Measurements from ENCODE around the gene CFAP74.

The CFAP74 gene

DNA sequence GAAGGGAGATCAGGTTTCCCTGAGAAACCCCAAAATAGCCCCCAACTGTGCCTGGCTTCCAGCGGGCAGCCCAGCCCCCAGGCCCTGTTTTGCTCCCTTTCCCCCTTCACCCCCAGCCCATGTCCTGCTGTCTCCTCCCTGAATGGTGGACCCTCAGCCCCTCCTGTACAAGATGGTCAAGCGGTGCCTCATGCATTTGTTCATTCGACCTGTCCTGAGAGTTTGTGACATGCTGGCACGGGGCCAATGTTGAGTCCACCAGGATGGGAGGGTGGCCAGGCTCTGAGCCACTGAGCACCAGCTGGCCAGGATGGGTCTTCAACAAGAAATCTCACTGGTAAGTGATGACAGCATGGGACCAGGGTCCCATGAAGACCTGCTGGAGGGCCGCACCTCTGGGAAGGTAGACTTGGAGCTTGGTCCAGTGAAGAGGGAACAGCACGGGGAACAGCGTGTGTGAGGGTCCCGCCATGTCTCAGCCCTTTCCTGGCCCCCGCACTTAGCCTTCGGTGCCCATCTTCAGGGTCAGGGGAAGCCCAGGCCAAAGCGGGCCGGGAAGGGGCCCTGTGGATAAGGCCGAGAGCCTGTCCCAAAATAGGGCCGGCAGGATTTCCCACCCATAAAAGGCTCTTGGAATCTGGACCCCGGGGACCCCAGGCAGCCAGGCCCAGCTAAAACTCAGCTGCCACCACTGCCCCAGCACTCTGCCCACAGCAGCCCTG is 88.5 kb downstream of the CFAP74 start, which contains the start of gene CALML6:
Gene CALML6, plus strand, starts transcription at position 290 of the 722 bp plus-strand sequence. Its CDS starts 21 bp downstream, at position 311.
- no peak for DNase-seq

DNA sequence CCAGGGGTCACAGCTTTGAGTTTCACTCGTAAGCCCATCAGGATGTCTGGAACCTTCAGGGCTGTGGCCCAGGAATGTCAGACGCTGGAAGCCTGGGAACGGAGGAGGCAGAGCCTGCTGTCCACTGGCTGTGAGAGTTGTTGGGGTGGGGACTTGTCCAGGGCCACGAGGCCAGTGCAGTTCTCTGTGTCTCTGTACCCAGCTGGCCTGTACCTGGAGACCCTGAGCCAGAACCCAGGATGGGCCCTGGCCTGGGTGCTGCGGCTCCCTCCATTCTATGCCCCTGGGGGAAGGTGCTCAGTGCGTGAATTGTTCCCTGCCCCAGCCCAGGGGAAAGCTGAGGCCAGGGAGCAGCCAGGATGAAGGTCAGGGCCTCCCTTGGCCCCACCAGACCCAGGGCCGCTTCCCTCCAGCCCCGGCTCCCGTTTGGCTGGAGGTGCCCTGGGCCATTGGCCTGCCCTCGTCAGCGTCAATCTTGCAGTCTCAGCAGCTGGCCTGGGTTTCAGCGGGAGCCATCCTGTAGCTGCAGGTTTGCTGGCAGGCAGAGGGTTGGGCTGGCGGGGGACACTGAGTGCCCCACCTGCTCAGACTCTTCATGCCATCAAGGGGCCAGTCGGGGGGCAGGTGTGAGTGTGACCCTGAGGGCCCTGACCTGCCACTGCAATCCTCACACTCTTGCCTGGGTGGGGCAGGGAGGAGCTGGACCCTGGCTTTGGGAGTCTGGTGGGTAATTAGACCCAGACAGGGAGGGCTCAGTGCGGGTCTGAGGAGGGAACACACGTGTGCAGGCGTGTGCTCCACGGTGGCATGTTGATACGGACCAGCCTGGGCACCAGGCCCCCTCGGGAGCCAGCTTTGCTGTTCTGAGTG is 89.2 kb downstream of the CFAP74 start:
- DNase-seq: no peak

DNA sequence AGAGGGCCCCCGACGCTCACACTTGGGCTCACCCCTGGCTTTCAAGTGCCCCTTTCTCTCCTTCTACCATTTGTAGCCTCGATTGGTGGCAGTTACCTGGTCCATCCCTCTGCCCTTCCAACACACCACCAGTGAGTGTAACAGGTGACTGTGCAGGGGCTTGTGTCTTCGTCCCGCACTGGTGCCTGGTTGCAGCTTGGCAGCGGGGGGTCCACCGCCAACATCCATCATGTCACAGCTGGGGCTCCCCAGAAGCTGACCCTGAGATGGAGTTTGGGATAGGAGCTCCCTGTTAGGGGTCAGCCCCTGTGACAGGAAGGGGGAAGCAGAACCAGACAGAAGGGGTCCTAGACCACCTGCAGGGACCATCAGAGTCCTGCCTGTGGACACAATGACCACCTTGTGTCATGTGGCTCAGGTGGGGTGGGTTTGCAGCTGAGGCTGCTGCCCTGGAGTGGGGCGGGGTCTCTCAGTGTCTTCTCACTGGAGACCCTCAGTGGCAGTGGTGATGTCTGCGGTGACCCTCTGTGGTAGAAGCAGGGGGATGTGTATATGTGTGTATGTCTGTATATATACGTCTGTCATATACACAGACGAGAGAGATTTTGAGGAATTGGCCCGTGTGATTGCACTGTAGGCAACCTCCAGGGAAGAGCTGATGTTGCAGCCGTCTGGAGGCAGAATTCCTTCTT is 92.1 kb downstream of the CFAP74 start:
- no peak for DNase-seq

DNA sequence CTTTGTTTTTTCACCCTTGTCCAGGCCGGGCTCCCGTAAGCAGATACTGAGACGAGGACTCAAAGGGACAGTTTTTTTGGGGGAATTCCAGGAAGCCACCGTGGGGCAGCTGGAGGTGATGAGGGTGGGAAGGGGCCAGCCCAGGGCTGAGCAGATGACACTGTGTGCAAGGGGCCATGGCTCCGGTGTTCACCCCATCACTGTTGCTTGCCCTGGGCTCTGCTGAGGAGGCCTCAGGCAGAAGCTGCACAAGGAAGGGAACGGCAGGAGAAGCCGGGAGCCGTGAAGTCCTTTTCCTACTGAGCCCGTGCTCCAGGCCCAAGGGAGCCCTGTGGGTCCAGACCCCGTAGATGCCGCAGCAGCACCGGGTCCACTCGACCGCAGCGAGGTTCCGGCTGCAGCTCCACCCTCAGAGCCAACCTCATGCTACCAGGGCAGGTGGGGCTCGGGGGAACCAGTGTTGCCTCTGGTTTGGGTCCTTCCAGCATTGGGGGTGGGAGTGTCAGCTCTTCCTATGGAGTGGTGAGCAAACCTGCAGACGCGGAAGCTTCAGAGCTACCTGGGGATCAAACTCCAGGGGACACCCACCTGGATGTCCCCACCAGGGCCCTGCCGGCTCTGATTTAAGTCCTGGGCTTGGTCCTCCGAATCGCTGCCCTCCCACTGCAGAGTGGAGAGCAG is 92.8 kb downstream of the CFAP74 start:
- DNase-seq: no peak

DNA sequence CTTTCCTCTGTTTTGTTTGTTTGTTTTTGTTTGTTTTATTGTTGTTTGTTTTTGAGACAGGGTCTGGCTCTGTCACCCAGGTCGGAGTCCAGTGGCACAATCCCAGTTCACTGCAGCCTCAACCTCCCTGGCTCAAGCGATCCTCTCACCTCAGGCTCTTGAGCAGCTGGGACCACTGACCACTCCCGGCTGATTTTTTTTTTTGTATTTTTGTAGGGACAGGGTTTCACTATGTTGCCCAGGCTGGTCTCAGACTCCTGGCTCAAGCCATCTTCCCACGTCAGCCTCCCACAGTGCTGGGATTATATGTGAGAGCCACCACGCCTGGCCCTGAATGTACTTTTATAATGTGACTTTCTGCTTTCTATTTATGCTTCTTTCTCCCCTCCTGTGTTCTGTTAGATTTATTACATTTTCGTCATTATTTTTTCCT is 93.5 kb downstream of the CFAP74 start:
- DNase-seq: no peak

DNA sequence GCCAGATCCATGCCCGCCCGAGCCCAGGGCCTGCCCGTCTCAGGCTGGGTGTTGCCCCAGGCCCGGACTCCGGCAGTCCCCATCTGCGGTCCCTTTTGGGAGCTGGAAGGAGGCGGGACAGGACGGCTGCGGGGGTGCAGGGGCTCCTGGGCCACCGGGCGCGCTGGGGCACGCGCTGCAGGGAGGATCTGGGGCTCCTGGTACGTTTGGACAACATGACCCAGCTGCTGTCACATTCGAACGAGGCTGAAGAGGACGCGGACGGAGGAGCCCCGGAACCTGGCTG is 95.1 kb downstream of the CFAP74 start:
- no peak for DNase-seq

DNA sequence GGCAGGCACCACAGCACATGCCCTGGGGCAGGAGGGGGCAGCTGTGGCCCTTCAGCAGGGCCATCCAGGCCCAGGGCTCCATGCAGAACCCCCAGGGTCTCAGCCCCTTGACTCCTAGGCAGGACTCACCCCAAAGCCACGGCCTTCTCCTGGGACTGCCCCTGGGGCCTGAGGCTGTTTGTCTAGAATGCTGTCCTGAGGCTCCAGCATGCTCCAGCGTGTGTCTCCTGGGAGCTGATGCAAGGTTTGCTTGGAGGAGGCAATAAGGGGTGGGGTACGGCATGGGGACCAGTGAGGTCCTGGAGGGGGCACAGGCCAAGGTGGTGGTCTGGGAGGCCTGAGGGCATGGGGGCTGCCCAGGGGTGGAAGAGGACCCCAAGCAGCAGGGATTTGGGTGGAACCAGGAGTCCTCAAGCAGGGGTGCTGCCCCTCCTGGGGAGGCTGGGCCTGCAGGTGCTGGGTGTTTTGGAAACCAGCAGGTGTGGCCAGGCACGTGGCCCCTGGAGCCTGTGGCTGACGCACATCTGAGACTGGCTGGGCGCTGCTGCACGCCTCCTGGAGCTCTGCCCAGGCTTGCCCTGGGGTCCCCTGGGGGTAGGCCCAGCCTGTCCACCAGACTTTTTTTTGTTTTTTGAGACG is 96.4 kb downstream of the CFAP74 start:
- DNase-seq: no peak

DNA sequence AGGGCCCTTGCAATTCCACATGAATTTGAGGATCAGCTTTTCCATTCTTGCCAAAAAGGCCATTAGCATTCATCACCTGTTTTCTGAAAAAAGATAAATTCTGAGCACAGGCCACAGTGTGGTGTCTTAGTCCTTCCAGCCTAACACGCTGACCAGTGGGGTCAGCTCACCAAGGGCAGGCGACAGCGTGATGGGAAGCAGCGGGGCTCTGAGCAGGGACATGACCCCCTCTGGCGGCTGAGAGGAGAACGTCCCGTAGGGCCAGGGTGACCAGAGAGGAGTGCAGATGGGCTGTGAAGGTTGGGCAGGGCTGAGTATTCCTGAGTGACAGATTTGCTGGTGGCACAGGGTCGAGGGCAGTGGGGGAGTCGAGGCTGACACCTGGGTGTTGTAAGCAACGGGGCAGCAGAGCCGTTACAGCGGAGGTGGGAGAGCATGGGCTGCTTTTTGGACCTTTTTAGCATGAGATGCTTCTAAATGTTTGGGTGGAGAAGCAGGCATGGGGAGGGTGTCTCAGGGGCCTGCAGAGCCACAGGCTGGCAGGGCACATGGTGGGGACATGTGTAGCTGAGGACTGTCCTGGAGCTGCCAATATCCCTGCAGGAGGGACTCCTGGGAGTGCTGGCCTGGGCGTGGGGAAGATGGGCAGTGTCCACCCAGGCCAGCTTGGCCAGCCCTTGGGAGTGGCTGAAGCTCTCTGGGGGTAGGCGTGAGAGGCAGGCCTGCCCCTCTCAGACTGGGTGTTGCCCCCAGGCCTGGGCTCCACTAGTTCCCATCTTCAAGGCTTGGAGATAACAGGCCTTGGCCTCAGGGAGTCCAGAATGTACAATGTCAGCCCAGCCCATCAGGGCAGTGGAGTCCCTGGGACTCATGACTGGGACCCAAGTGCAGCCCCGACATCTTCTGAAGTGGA is 97.1 kb downstream of the CFAP74 start:
- DNase-seq: peak; percentile 74 to 81

DNA sequence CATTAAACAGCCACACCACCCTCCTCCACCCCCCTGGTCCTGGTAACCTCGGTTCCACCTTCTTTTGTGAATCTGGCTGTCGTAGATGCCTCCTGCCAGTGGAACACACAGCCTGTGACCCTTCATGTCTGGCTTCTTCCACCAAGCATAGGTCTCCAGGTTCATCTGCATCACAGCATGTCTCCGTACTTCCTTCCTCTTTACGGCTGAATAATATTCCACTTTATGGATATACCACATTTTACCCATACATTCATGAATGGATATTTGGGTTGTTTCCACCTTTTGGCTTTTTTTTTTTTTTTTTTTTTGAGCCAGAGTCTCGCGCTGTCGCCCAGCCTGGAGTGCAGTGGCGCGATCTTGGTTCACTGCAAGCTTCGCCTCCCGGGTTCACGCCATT is 100.4 kb downstream of the CFAP74 start:
- no peak for DNase-seq

DNA sequence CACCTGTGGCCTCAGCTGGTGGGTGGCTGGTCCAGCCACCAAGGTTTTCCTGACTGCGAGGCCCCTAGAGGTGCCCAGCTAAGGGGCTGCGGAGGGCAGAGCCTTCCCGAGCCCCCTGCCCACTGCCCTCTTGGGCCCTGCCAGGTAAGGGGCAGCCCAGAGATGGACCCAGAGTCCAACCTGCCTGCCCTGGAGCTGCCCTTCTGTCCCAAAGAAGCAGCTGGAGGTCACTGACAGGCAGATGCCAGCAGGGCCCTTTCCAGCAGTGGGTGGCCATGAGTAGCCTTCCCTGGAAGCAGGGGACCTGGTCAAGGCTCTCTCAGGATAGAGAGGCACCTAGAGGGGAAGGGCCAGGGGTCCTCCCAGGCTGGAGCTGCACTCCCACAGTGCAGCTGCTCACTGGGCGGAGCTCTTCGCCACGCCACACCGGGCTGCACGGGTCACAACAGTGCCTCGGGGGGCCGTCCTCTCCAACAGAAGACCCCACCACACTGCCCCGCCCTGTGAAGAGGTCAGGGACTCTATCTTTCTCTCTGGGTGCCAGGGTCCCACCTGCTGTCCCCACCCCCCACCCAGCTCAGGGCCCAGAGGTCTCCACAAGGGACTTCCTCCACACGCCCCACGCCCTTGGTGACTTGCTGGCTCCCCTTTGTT is 101.8 kb downstream of the CFAP74 start:
- DNase-seq: no peak

DNA sequence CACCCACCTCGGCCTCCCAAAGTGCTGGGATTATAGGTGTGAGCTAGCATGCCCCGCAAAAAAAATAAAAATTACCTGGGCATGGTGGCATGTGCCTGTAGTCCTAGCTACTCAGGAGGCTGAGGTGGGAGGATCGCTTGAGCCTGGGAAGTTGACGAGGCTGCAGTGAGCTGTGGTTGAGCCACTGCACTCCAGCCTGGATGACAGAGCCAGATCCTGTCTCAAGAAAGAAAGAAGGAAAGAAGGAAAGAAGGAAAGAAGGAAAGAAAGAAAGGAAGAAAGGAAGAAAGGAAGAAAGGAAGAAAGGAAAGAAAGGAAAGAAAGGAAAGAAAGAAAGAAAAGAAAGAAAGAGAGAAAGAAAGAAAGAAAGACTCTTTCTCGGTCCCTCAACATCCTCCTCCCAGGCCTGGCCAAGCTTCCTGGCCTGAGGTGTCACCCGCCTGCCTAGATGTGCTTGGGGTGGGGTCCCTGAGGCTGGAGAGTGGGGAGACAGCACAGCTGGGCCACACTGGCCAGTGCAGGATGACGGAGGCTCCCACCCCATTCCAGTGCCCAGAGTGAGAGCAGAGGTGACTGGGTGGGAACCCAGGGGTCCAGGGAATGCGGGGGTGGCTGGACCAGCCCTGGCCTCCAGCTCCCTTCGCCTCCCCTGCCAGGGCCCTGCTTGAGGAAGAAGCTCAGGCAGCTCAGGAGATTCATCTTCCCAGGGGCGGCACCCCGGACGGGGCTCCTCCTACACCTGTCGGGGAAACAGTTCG is 102.5 kb downstream of the CFAP74 start:
- DNase-seq: no peak

DNA sequence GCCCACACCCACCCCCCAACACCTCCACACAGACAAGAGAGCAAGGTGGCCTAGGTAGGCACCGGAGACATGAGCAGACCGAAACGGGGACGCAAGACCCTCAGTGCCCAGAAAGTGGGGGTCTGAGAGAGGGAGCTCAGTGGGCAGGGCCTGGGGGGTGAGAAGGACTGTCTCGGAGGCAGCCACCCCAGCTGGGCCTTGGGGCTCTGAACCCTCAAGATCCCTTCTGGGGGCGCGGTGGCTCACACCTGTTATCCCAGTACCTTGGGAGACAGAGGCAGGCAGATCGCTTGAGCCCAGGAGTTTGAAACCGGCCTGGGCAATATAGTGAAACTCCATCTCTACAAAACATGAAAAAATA is 103.6 kb downstream of the CFAP74 start:
- DNase-seq: no peak

DNA sequence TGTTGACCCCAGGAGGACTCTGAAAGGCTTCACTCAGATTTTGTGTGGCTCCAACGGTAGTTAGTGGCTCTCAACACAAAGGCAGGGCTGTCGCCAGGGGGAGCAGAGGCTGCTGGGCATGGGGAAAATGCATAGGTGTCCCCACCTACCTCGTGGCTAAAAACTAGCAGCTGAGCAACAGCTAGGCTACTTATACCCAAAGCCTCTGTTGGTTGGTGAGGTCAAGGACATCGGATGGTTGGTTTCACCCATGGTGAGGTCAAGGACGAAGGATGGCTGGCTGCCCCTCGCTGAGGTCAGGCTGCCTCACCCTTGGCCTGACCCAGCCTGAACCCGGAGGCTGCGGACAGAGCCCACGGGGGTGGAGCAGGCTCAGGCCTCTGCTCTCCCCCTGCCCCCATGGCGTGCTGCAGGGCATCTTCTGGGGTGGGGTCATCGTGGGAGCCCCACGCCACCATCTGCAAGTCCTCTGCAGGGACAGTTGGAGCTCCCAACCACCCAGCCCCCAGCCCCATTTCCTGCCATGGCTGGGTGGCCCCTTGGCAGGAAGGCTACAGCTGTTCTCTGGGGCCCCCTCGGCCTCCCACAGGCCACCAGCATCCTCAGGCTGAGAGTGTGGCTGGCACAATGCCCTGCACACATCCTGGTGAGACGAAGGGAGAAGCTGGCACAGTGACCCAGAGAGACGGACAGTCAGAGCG is 104.2 kb downstream of the CFAP74 start:
- DNase-seq: no peak

DNA sequence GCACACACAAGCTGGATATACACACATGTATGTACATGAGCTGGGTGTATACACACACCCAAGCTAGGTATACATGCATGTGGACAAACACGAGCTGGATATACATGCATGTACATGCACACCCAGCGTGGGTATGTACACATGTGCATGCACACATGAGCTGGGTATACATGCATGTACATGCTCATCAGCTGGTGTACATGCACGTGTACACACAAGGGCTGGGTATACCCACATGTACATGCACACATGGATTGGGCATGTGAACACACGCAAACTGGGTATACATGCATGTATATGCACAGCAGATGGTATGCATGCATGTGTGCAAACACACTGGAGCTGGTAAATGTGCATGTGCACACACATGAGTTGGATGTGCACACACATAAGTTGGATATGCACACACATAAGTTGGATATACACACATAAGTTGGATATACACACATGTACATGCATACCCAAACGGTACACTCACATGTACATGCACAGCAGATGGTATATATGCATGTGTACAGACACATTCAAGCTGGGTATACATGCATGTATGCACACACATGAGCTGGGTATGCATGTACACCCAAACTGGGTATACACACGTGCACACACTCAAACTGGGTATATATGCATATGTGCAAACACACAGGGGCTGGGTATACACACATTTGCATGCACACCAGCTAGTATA is 105.2 kb downstream of the CFAP74 start:
- no peak for DNase-seq

DNA sequence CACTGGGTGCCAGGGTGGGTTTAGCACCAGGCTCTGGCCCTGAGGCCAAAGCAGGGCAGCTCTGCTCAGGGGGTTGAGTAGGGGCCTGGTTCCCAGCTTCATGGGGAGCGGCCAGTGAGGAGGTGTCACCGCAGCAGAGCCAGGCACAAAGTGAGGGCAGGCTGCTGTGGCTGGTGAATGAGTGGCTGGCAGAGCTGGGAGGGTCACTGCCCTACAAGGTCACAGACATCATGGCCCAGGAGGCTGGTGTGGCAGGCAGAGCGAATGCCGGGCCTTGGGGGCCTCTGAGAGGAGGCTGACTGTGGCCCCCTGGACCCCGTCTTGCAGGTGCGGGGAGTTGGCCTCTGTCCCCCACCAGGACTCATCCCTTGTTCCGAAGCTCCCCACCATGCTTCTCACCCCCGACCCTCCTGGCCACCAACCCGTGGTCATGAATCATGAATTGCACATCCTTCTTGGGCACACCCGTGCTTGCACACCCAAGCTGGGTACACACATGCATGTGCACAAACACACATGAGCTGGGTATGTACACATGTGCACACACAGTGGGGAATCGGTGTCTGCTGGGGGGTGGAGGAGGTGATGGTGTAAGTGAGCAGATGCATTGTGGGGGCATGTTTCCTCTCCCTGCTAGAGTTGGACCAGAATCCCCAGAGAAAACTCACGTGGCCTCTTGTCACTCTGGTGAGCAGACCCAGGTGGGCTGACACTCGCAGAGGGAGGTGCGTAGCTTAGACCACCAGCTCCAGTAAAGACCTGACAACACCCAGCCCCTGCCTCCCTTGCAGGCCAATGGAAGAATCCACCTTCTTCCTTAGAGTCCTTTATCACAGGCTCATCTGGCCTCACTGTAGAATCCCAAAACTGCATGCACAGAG is 107.9 kb downstream of the CFAP74 start:
- no peak for DNase-seq

DNA sequence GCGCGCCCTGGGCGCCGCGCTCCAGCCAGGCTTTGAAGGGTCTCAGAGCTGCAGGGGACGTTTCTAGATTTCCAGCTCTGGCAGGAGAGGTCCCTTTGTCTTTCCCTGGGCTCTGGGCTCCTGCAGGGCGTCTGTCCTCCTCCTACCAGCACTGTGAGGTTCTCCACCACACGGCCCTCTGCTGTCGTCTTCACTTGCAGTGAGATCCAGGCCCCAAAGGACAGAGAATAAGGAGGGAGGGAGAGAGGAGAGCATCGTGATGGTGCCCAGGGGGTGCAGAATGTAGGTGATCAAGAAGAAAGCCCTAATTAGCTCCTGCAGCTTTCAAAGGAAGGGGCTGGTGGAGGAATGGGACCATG is 108.5 kb downstream of the CFAP74 start:
- DNase-seq: no peak

DNA sequence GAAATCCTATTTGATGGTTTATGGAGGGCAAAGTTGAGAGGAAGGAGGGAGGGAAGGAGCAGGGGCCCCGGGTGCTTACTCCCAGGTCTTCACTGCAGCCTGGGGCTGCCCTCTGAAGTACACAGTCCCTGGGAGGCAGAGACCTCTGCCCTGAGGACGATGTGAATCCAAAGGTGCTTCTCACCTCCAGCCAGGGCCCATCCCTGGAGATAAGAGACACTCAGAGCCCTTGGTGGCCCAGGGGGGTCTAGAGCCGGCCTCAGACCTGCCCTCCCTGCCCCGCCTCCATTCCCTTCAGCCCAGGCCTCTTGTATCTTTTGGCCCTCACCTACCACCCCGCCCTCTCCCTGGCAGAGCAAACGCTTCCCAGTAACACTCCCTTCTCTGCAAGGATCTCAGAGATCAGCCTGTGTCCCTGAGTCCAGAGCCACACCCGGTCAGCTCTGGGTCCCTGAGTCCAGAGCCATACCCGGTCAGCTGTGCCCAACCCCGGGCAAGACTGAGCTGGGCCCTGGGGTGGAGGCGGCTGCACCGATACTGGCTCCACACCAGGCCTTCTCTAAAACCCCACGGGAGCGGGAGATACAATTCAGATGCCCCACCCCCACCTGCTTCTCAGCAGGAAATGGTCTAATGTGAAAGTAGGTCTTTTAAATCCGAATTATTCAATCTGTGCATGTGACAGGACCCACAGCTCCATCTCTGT is 109.1 kb downstream of the CFAP74 start:
- DNase-seq: no peak
